Ishikawa (cell line): ENCODE measurements around the gene MPC2.

ENCODE experiments used
- CEBPB ChIP-seq: IDR thresholded peaks from 2 replicates; pipeline ENCODE4 v1.6.1; 2012
- EP300 ChIP-seq: IDR thresholded peaks from 2 replicates; pipeline ENCODE4 v1.6.1; 2012; ENCODE audit warnings: borderline replicate concordance
- NFIC ChIP-seq: IDR thresholded peaks from 2 replicates; pipeline ENCODE4 v1.6.1; 2012
- RAD21 ChIP-seq: IDR thresholded peaks from 2 replicates; pipeline ENCODE4 v1.6.1; 2012; ENCODE audit warnings: low read depth
- TAF1 ChIP-seq: IDR thresholded peaks from 2 replicates; pipeline ENCODE4 v1.6.1; 2012; ENCODE audit warnings: low read depth, mild to moderate bottlenecking
- TEAD4 ChIP-seq: IDR thresholded peaks from 2 replicates; pipeline ENCODE4 v1.6.1; 2012
- YY1 ChIP-seq: IDR thresholded peaks from 2 replicates; pipeline ENCODE4 v1.6.1; 2012; ENCODE audit warnings: low read depth
- ZBTB7A ChIP-seq: IDR thresholded peaks from 2 replicates; pipeline ENCODE4 v1.6.1; 2012; ENCODE audit warnings: low read depth
- TF ChIP-seq, protein P1 (sequence below): IDR thresholded peaks from 2 replicates; pipeline ENCODE4 v1.6.1; 2012
- TF ChIP-seq, protein P2 (sequence below): IDR thresholded peaks from 2 replicates; pipeline ENCODE4 v1.6.1; 2012
- TF ChIP-seq, protein P3 (sequence below): IDR thresholded peaks from 2 replicates; pipeline ENCODE4 v1.6.1; 2012; ENCODE audit warnings: low read depth, mild to moderate bottlenecking

DNA sequence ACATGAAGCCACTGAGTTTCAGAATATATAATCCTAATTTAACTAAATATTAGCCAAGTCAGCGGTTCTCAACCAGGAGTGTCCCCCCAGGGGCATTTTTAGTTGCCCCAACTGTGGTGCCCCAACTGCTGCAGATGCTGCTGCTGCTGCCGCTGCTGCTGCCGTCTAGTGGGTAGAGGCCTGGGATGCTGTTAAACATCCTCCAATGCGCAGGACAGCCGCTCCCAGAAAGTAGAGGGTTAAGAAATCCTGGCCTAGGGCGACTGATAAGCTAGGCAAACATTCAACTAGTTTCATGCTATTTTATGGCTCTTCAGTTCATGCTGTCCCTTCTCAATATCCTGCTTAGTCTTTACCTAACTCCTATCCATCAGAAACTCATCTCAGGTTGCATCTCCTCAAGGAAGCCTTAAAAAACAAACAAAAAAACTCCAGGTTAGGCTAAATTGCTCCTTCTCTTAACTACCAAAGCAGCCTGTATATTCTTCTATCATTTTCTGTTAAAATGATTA lies 10.3 kb downstream of the MPC2 start:
- TF ChIP-seq, protein P1, sequence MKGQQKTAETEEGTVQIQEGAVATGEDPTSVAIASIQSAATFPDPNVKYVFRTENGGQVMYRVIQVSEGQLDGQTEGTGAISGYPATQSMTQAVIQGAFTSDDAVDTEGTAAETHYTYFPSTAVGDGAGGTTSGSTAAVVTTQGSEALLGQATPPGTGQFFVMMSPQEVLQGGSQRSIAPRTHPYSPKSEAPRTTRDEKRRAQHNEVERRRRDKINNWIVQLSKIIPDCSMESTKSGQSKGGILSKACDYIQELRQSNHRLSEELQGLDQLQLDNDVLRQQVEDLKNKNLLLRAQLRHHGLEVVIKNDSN = no peak
- TF ChIP-seq YY1 (no peak), TAF1 (no peak), CEBPB (no peak), TEAD4 (no peak), EP300 (no peak), RAD21 (no peak), NFIC (no peak), ZBTB7A (no peak)
- TF ChIP-seq, protein P2, sequence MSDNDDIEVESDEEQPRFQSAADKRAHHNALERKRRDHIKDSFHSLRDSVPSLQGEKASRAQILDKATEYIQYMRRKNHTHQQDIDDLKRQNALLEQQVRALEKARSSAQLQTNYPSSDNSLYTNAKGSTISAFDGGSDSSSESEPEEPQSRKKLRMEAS = no peak
- TF ChIP-seq, protein P3, sequence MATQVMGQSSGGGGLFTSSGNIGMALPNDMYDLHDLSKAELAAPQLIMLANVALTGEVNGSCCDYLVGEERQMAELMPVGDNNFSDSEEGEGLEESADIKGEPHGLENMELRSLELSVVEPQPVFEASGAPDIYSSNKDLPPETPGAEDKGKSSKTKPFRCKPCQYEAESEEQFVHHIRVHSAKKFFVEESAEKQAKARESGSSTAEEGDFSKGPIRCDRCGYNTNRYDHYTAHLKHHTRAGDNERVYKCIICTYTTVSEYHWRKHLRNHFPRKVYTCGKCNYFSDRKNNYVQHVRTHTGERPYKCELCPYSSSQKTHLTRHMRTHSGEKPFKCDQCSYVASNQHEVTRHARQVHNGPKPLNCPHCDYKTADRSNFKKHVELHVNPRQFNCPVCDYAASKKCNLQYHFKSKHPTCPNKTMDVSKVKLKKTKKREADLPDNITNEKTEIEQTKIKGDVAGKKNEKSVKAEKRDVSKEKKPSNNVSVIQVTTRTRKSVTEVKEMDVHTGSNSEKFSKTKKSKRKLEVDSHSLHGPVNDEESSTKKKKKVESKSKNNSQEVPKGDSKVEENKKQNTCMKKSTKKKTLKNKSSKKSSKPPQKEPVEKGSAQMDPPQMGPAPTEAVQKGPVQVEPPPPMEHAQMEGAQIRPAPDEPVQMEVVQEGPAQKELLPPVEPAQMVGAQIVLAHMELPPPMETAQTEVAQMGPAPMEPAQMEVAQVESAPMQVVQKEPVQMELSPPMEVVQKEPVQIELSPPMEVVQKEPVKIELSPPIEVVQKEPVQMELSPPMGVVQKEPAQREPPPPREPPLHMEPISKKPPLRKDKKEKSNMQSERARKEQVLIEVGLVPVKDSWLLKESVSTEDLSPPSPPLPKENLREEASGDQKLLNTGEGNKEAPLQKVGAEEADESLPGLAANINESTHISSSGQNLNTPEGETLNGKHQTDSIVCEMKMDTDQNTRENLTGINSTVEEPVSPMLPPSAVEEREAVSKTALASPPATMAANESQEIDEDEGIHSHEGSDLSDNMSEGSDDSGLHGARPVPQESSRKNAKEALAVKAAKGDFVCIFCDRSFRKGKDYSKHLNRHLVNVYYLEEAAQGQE = no peak
